Heart left ventricle (tissue), 13 donors: ENCODE data around the gene NDUFAF2.
A peak's percentile ranks its signal among the peaks of the same experiment; 100 is the strongest.

Experiments used
- POLR2A ChIP-seq, 2 donors: fragments of 450-650 bp; IDR thresholded peaks; one replicate each; pipeline ENCODE4 v1.6.1; 2017; ENCODE audit warnings: antibody characterized with exemption in 2 of 2, mild to moderate bottlenecking in 2 of 2, moderate library complexity in 2 of 2
- TF ChIP-seq, protein P1 (sequence below), 12 donors: fragments of 200-600 bp; sonication (generic) in 4 of 12; IDR thresholded peaks; one replicate each; pipeline versions ENCODE4 v1.5.0 to v1.8.0; 2018 to 2022; ENCODE audit warnings: antibody characterized with exemption in 12 of 12, mild to moderate bottlenecking in 5 of 12
- donor health status: ischemic (EF 13 %, LVEDD 7.1; RV severe dilation, severe dysfunction).
- donor health status: DM: no; HTN: yes; CAD: no.
- donor health status: DM: no; HTN: no; CAD: no.
- donor health status: ischemic (EF 25% LVEDD 6.9; RV normal size, moderate dysfunction).
- donor health status: ischemic (EF 25% LVEDD 5.7; RV mildly dilated, moderate dysfunction).
- donor health status: ischemic (EF 35%, LVEDD 5.7; RV mildly dilated, moderate dysfunction).
- donor health status: nonischemic (EF 11% LVEDD 7.7; RV severe dilation, severe dysfunction).
- donor health status: DM: yes; HTN: yes; CAD: no.
- donor health status: PGD.
- donor health status: ischemic (EF 29% LVEDD 5.4; RV normal size, mild dysfunction).
- donor health status: nonischemic (EF 23%, LVEDD 6.1; RV moderate dilation, normal function).

DNA sequence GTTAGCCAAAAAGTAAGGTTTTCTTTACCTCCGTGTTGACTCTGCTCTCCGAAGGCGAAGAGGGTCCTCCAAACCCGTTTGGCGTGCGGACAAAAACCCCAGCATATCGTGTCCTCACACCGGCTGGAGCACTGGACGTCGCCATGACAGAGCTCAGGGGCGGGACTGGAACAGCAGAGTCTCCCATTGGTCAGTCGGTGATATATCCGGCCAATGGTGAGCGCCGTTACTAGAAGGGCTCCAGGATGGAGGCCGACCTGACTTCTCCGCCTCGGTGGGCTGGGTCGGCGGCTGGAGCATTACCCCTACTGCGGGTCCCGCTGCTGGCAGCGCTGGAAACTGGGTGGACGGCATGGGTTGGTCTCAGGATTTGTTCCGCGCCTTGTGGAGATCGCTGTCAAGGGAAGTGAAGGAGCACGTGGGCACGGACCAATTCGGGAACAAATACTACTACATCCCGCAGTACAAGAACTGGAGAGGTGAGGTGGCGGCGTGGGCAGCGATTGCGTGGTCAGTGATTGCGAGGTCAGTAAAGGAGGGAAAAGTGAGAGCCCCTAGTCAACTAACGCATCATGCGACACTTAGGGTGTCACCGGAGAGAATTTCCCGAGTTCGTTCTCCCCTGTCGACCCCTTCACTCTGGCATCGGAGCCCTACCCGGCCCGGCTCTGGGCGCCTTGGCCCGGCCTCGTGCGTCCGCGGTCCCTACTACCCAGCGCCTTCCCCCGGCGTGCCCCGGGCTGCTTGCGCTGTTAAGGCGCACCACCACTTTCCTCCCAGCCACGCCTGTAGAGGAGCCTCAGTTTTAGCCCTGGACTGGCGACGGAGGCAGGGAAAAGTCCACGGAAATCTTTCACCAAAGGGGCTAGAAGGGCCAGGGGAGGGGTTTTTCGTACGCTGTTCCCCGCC lies at the start of gene NDUFAF2, which contains the start of gene ERCC8:
- TF ChIP-seq, protein P1, sequence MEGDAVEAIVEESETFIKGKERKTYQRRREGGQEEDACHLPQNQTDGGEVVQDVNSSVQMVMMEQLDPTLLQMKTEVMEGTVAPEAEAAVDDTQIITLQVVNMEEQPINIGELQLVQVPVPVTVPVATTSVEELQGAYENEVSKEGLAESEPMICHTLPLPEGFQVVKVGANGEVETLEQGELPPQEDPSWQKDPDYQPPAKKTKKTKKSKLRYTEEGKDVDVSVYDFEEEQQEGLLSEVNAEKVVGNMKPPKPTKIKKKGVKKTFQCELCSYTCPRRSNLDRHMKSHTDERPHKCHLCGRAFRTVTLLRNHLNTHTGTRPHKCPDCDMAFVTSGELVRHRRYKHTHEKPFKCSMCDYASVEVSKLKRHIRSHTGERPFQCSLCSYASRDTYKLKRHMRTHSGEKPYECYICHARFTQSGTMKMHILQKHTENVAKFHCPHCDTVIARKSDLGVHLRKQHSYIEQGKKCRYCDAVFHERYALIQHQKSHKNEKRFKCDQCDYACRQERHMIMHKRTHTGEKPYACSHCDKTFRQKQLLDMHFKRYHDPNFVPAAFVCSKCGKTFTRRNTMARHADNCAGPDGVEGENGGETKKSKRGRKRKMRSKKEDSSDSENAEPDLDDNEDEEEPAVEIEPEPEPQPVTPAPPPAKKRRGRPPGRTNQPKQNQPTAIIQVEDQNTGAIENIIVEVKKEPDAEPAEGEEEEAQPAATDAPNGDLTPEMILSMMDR (IDR thresholded peaks at IDR 0.05), result no peak
- peak in 1 of 2 donors; percentile 61 for TF ChIP-seq POLR2A (IDR thresholded peaks at IDR 0.05)
